Measurements from ENCODE around the gene SLC66A1.

SLC66A1 gene

GRCh38 chr1:19372136-19372514 is 60.0 kb downstream of the SLC66A1 start:
- DNase-seq (no peak), ATAC-seq (ENCODE audit: insufficient read depth, low read depth) (no peak)
- no peak overlapping the region for H2AFZ ChIP-seq (ENCODE audit: low read depth, low read length)
- no peak overlapping the region for H3K9ac ChIP-seq (ENCODE audit: low read depth, low read length)
- peaks cover 57% of the 10 kb centered on the region for H4K20me1 ChIP-seq (ENCODE audit: insufficient read depth, low read length)
- H3K4me2 ChIP-seq (ENCODE audit: insufficient read depth, low read length), result no peak overlapping the region
- TF ChIP-seq EZH2 (IDR thresholded peaks at IDR 0.05; ENCODE audit: borderline replicate concordance, low read depth, low read length, severe bottlenecking), result no peak
- no peak for TF ChIP-seq CTCF (IDR thresholded peaks at IDR 0.05; ENCODE audit: borderline replicate concordance, extremely low read depth, low read length, poor library complexity, severe bottlenecking)
- no peaks in the 10 kb centered on the region for H3K27me3 ChIP-seq (ENCODE audit: insufficient read depth, low read length, poor library complexity)
- H3K79me2 ChIP-seq (ENCODE audit: insufficient read depth, low read length), result peaks cover 12% of the 10 kb centered on the region
- H3K4me1 ChIP-seq (ENCODE audit: insufficient read depth, low read length), result no peaks in the 10 kb centered on the region
- no peak overlapping the region for H3K27ac ChIP-seq (ENCODE audit: low read length)
- H3K9me3 ChIP-seq (ENCODE audit: insufficient read depth, low read length, severe bottlenecking), result no peaks in the 10 kb centered on the region
- peaks cover 48% of the 10 kb centered on the region for H3K36me3 ChIP-seq (ENCODE audit: insufficient read depth, low read length)
- no peak overlapping the region for H3K4me3 ChIP-seq (ENCODE audit: low read depth in 1 of 2, low read length in 2 of 2)

- H3K9me3 ChIP-seq (ENCODE audit: insufficient read depth, low read length, severe bottlenecking), result no peaks in the 10 kb centered on the region
- peaks cover 53% of the 10 kb centered on the region for H3K36me3 ChIP-seq (ENCODE audit: insufficient read depth, low read length)
- no peaks in the 10 kb centered on the region for H3K27me3 ChIP-seq (ENCODE audit: insufficient read depth, low read length, poor library complexity)
- H3K4me3 ChIP-seq (ENCODE audit: low read depth in 1 of 2, low read length in 2 of 2), result no peak overlapping the region
- H3K27ac ChIP-seq (ENCODE audit: low read length), result no peak overlapping the region
- H3K9ac ChIP-seq (ENCODE audit: low read depth, low read length), result no peak overlapping the region
- no peak overlapping the region for H2AFZ ChIP-seq (ENCODE audit: low read depth, low read length)
- peaks cover 12% of the 10 kb centered on the region for H3K79me2 ChIP-seq (ENCODE audit: insufficient read depth, low read length)
- DNase-seq (no peak), ATAC-seq (ENCODE audit: insufficient read depth, low read depth) (no peak)
- no peaks in the 10 kb centered on the region for H3K4me1 ChIP-seq (ENCODE audit: insufficient read depth, low read length)
- TF ChIP-seq CTCF (IDR thresholded peaks at IDR 0.05; ENCODE audit: borderline replicate concordance, extremely low read depth, low read length, poor library complexity, severe bottlenecking) (no peak), EZH2 (IDR thresholded peaks at IDR 0.05; ENCODE audit: borderline replicate concordance, low read depth, low read length, severe bottlenecking) (no peak)
- no peak overlapping the region for H3K4me2 ChIP-seq (ENCODE audit: insufficient read depth, low read length)
- H4K20me1 ChIP-seq (ENCODE audit: insufficient read depth, low read length), result peaks cover 53% of the 10 kb centered on the region
Measured at GRCh38 chr1:19372602-19373001, 60.5 kb downstream of the SLC66A1 start.

GRCh38 chr1:19373211-19374082 is 61.3 kb downstream of the SLC66A1 start:
- peaks cover 53% of the 10 kb centered on the region for H4K20me1 ChIP-seq (ENCODE audit: insufficient read depth, low read length)
- no peaks in the 10 kb centered on the region for H3K27me3 ChIP-seq (ENCODE audit: insufficient read depth, low read length, poor library complexity)
- H3K4me3 ChIP-seq (ENCODE audit: low read depth in 1 of 2, low read length in 2 of 2), result no peak overlapping the region
- H3K4me1 ChIP-seq (ENCODE audit: insufficient read depth, low read length), result no peaks in the 10 kb centered on the region
- no peak overlapping the region for H3K27ac ChIP-seq (ENCODE audit: low read length)
- DNase-seq (no peak), ATAC-seq (ENCODE audit: insufficient read depth, low read depth) (no peak)
- no peak overlapping the region for H3K4me2 ChIP-seq (ENCODE audit: insufficient read depth, low read length)
- H2AFZ ChIP-seq (ENCODE audit: low read depth, low read length), result no peak overlapping the region
- no peaks in the 10 kb centered on the region for H3K9me3 ChIP-seq (ENCODE audit: insufficient read depth, low read length, severe bottlenecking)
- TF ChIP-seq EZH2 (IDR thresholded peaks at IDR 0.05; ENCODE audit: borderline replicate concordance, low read depth, low read length, severe bottlenecking) (no peak), CTCF (IDR thresholded peaks at IDR 0.05; ENCODE audit: borderline replicate concordance, extremely low read depth, low read length, poor library complexity, severe bottlenecking) (no peak)
- peaks cover 12% of the 10 kb centered on the region for H3K79me2 ChIP-seq (ENCODE audit: insufficient read depth, low read length)
- peaks cover 61% of the 10 kb centered on the region for H3K36me3 ChIP-seq (ENCODE audit: insufficient read depth, low read length)
- H3K9ac ChIP-seq (ENCODE audit: low read depth, low read length), result no peak overlapping the region

Data from DND-41 (cell line).